DOHH2 (cell line): ENCODE measurements around the gene CYB5R2.

Experiments used
- EZH2phosphoT487 ChIP-seq: fragments of 200-600 bp; sonication (generic); IDR thresholded peaks from 2 replicates; pipeline ENCODE4 v1.6.1; 2017; ENCODE audit warnings: borderline replicate concordance, mild to moderate bottlenecking, antibody characterized with exemption, low read length, moderate library complexity, mixed read lengths
- TF ChIP-seq, protein P1 (sequence below): fragments of 200-600 bp; sonication (generic); IDR thresholded peaks from one replicate; pipeline ENCODE4 v1.5.1; 2014; ENCODE audit warnings: antibody characterized with exemption, mild to moderate bottlenecking, low read depth, low read length; ENCODE audit not compliant: poor library complexity, severe bottlenecking

DNA sequence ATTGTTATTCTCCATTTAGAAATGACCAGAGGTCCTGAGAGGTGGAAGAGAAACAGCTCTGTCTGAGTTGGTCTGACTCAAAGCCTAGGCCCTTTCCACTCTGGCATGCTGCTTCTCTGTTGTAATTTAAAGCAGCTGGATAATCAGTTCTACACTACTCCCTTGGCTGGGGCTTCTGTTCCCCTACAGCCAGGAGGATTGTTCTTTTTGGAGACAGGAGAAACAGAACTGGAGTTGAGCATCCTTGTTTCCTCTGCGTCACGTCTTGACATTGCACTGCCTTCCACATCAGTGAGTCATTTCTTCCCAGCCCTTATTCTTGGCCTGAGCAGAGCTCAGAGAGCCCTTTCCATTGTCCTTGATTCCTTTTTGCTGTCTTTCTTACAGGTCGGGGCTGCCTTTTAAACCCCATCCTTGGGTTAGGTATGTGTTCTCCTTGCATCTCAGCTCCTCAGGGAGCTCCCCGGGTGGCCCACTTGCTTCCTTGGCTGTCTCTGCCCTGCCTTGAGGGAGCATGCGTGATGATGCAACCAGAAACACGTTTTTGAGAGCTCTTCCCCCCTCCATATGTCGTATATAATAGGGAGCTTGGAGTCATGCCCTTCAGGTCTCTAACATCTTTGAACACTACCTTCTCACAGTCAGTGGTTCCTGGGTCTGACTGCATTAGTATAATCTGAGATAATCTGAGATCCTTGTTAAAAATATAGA lies 35.7 kb downstream of the CYB5R2 start:
- TF ChIP-seq, protein P1, sequence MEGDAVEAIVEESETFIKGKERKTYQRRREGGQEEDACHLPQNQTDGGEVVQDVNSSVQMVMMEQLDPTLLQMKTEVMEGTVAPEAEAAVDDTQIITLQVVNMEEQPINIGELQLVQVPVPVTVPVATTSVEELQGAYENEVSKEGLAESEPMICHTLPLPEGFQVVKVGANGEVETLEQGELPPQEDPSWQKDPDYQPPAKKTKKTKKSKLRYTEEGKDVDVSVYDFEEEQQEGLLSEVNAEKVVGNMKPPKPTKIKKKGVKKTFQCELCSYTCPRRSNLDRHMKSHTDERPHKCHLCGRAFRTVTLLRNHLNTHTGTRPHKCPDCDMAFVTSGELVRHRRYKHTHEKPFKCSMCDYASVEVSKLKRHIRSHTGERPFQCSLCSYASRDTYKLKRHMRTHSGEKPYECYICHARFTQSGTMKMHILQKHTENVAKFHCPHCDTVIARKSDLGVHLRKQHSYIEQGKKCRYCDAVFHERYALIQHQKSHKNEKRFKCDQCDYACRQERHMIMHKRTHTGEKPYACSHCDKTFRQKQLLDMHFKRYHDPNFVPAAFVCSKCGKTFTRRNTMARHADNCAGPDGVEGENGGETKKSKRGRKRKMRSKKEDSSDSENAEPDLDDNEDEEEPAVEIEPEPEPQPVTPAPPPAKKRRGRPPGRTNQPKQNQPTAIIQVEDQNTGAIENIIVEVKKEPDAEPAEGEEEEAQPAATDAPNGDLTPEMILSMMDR: no peak
- no peak for TF ChIP-seq EZH2phosphoT487
